Activated CD4-positive, alpha-beta T cell treated with anti-CD3 and anti-CD28 coated beads, Interleukin-2, Interleukin-6, amounts not matched to agents 100 ng/mL and 50 ng/mL, durations not matched to agents 16 hours and 8 hours (primary cell): ENCODE measurements around the gene RANBP9.

Experiments used
- DNase-seq: peaks from one replicate; pipeline ENCODE4 v3.0.0-alpha.2; 2020

RANBP9 gene

GRCh38 chr6:13643125-13643524 lies 68.5 kb downstream of the RANBP9 start:
- no peak for DNase-seq

- DNase-seq, result no peak
Measured at GRCh38 chr6:13641315-13641714, 70.3 kb downstream of the RANBP9 start.

DNA sequence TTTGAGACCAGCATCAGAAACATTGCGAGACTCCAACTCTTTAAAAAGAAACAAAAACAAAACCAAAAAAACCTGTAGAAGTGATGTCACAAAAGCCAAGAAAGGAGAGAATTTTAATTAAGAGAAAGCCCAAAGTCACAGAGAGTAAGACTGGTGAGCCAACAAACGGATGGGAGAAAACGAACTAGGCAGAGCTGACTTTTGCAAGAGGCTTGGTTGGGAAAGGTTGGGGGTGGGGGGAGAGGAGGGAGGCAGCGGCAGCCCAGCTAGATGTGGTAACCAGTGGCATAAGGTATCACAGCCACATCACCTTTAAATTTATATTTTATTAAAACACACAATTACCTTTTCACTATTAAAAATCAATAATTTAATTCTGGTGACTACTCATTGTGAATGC lies 73.0 kb downstream of the RANBP9 start:
- no peak for DNase-seq

- DNase-seq, result no peak
Measured at GRCh38 chr6:13638014-13638413, 73.6 kb downstream of the RANBP9 start.

DNA sequence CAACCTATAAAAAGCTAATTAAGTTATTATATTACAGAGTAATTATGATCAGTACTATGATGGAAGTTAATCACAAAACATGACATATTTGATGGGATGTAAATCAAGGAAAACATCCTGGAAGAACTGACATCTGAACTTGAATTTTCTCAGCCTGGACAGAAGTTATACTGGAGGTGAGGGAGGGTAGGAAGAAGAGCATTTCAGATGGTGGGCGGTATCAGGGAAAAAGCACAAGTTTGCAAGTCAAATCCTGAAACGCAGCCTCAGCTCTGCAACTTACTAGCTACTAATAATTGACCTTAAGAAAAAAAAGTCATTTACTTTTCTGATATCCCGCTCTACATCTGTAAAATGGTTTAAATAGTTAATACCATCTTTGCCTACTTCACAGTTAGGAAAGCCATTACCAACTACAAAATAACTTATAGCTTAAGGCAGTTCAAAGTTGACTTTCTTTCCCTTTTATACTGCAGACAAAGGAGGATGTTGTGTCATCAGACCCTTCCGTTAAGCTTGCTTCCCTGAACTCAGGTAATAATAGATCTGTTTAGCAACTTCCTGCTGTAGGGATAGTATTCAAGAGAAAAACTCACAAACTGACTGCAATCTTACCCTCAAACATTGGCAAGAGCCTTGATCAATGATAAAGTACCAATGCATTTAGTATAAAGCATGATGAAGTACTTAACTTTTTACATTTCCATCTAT lies 75.5 kb downstream of the RANBP9 start:
- DNase-seq, result no peak

GRCh38 chr6:13633343-13633742 lies 78.3 kb downstream of the RANBP9 start:
- no peak for DNase-seq

DNA sequence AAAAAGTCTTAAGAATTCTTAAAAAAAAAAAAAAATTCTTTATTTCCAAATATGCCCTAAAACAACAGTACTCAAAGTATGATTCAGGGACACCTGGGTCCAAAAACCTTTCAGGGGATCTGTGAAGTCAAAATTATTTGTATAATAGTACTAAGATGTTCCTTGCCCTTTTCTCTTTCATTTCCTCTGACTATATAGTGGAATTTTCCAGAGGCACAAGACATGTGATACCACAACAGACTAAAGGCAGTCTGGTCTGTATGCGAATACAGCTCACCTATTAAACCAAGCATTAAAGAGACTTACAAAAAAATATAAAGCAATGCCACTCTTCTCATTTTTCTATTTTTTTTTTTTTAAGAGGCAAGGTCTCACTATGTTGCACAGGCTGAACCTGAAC lies 81.1 kb downstream of the RANBP9 start:
- DNase-seq, result no peak

- DNase-seq, result no peak
Measured at GRCh38 chr6:13629459-13630116, 82.0 kb downstream of the RANBP9 start.

DNA sequence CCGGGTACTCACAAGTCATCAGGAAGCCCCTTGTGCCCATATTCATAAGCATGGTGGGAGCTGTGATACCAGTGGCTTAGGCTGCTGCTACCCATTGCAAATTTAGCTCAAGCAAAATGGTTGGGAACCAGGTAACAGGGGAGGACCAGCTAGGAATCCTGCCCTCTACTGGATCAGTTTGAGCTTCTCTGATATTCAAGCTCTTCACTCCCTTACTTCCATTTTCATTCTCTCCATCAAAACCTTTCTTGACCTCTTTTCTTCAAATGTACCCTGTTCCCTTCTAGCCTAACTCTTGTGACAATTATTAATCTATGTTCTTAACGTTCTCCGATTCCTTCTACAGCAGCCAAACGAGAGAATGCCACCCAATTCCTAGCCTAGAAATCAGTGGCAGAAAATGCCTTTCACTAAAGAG lies 86.8 kb downstream of the RANBP9 start:
- DNase-seq, result peak; percentile 52

DNA sequence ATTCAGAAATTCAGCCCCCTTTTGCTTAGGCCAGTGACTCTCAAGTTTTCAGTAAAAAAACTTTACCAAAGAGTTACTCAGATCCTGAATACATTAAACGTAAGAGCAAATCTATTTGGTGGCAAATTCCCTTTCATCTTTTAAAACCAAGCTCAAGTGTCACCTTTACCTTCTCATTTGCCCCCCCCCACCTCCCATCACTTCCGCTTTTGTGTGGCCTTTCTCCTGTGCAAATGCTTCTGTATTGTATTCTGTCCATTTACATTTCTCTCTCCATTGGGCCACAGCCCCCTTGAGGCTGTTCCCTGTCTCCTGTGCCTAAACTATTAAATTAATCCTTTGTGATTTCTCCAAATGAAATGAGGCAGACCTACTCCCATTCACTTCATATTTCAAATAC lies 94.6 kb downstream of the RANBP9 start:
- no peak for DNase-seq

DNA sequence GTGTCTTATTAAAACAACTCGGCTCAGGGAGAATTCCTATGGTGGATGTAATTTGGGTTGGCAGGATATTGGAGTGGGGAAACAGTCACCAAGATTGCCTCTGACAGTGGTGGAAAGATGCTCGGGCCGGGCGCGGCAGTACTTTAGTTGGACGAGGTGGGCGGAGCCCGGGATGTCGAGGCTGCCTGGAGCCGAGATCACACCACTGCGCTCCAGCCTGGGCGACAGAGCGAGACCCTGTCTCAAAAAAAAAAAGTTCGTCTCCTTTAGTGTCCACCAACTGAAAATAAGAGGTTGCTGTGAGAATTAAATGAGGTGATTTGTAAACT lies 95.9 kb downstream of the RANBP9 start:
- DNase-seq, result peak; percentile 54

- DNase-seq, result peak; percentile 99
Measured at GRCh38 chr6:13614926-13615791, 96.5 kb downstream of the RANBP9 start, which contains the start of gene NOL7. Gene NOL7 (plus strand): TSS chr6:13615335. CDS start chr6:13615359, 24 bp downstream.

DNA sequence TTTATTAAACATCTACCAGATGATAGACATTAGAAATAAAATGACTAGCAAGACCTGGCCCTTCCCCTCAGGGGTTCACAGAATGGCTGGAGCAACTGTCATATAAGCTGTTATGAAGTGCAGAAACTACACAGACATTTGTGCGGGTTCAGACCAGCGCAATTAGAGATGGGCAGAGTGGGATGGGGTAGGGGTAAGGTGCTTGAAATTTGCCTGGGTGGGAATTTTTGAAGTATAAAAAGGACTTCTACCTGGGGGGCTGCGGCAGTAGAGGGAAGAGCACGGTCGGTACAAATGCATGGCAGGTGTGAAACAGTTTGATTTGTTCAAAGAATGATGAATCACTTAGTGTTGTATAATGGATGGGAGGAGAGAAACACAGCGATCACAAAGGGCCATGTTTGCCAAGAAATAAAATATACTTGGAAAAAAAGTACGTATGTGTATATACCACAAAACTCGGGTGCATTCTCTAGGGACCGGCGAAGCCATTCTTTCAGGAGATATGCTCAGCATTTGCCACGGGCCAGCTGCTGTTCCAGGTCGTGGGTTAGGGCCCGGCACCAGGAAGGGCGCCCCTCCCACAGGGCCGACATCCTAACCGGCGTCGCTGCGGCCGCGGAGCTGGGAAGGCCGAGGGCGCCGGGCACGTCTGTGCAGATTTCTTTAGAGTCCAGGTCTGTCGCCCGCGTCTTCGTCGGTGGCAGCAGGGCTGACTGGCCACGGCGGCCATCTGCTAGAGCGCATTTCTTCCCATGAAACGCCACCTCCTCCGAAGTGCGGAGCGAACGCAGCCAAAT lies 97.3 kb downstream of the RANBP9 start:
- peak; percentile 47 for DNase-seq

DNA sequence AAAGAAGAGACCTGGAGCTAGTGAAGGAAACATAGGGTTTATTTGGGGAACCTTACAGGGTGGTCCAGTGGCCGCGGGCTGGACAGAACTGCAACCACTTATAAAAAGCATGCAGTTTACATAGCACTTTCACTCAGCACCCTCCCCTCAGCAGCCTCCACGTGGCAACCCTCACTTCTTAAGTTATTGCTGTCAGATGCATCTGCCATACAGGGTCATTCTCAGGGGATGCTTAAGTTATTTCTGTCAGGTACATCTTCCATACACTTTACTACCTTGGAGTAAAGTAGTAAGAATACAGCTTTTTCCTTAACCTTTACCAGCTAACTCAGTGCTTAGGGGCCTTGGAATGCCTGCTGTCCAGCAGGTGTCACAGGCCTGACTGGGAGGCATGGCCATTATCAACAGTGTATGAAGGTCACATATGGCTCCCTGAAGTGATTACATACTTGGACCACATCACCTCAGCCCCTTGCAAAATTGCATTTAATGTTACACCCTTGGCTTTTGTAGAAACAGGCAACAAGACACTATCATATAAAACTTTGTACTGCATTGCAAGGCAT lies 98.5 kb downstream of the RANBP9 start:
- DNase-seq, result no peak

DNA sequence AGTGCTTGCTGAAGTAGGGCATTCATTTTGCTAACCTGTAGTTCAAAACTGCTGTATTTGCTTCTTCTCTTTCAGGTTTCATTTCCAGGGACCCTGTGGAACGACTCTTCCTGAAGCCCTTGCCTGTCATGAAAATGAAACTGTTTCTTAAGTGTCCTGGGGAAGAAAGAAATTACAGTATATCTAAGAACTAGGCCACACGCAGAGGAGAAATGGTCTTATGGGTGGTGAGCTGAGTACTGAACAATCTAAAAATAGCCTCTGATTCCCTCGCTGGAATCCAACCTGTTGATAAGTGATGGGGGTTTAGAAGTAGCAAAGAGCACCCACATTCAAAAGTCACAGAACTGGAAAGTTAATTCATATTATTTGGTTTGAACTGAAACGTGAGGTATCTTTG lies 99.9 kb downstream of the RANBP9 start:
- no peak for DNase-seq

GRCh38 chr6:13605634-13606033 lies 106.0 kb downstream of the RANBP9 start:
- DNase-seq, result no peak

DNA sequence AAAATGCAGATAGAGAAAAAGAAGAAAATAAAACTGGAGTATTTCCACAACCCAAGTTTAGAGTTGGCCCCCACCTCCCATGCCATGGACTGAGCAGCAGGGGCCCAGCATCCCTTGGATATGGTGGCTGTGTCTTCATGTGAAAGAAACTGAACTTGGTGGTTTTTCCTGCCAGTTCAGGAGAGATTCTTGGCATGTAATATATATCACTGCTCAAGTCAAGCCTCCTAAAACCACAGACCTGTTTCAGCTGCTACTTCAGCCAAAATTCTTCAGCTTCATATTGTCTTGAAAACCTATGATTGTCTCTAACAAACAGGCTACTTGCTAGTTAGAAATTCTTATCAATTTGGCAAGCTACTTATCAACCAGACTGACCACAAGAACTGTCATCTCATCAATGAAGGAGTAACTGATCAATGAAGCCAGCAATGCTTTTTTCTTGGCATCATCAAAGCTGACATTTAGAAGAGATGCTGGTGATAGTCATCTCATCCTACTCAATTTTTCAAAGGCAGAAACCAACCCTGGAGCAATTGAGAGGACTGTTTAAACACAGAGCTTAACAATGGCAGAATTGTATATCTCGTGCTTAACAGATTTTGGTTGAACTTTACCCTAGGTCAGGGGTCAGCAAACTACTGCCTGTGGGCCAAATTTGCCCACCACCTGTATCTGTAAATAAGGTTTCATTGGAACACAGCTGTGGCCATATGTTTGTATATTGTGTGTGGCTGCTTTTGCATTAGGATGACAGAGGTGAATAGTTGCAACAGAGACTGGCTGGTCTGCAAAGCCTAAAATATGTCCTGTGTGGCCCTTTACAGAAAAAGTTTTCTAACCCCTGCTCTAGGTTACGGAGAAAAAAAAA lies 106.9 kb downstream of the RANBP9 start:
- no peak for DNase-seq

- DNase-seq, result no peak
Measured at GRCh38 chr6:13604135-13604534, 107.5 kb downstream of the RANBP9 start.

- DNase-seq, result no peak
Measured at GRCh38 chr6:13600036-13600435, 111.6 kb downstream of the RANBP9 start.

DNA sequence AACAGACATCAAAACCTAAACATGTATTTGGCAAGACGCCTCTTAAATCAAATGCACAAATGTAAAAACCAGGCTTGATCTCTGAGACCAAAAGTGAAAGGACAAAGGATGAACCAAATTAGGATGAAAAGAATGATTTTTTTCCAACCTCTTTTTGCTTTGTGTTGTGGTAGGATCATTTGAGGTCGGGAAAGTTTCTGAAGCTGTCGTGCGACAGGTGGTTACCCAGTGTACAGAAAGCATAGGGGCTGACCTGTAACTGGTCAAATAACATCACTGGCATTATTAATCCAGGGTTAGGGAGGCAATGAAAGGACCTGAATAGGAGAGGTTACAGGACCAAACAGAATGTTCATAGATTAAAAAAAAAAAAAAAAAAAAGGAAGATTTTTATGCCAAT lies 114.6 kb downstream of the RANBP9 start:
- DNase-seq, result no peak

- DNase-seq, result no peak
Measured at GRCh38 chr6:13593720-13594119, 117.9 kb downstream of the RANBP9 start.

DNA sequence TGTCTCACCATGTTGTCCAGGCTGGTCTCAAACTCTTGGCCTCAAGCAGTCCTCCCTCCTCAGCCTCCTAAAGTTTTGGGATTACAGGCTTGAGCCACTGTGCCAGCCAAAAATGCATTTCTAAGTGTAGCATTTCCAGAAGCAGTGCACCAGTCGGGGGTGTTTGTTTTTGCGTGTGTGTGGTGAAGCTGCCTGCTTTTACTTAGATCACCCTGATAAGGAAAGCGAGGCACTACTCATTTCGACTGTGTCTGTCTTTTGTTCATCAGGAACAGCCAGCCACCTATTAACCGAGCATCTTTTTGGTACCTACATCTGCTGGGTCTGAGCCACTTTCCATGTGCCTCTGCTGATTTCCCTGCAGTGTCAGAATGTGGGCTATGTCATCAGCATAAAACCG lies 118.5 kb downstream of the RANBP9 start:
- DNase-seq, result peak; percentile 25
